ENCODE results near the gene RAB11FIP5.

GRCh38 chr2:73043276-73043675 lies 69.5 kb downstream of the RAB11FIP5 start:
- TF ChIP-seq ZNF565 (CRISPR knock-in tag; conservative IDR thresholded peaks at IDR 0.05; ENCODE audit: low read depth) (no peak), ZFP3 (CRISPR knock-in tag; IDR thresholded peaks at IDR 0.05) (no peak), ZC3H10 (CRISPR knock-in tag; IDR thresholded peaks at IDR 0.05) (no peak), ISL1 (CRISPR knock-in tag; IDR thresholded peaks at IDR 0.05) (no peak), CSRNP3 (CRISPR knock-in tag; IDR thresholded peaks at IDR 0.05) (no peak), ZNF8 (CRISPR knock-in tag; IDR thresholded peaks at IDR 0.05) (no peak), SNAI2 (CRISPR knock-in tag; IDR thresholded peaks at IDR 0.05) (no peak), PATZ1 (CRISPR knock-in tag; IDR thresholded peaks at IDR 0.05; ENCODE audit: borderline replicate concordance) (no peak), CREB5 (CRISPR knock-in tag; IDR thresholded peaks at IDR 0.05; ENCODE audit: low read depth) (no peak), OSR1 (CRISPR knock-in tag; IDR thresholded peaks at IDR 0.05) (no peak), TCF4 (CRISPR knock-in tag; IDR thresholded peaks at IDR 0.05; ENCODE audit: borderline replicate concordance) (no peak), ZFP30 (CRISPR knock-in tag; IDR thresholded peaks at IDR 0.05) (no peak), ARNTL (CRISPR knock-in tag; IDR thresholded peaks at IDR 0.05; ENCODE audit: borderline replicate concordance, low read depth) (no peak), BACH2 (CRISPR knock-in tag; IDR thresholded peaks at IDR 0.05; ENCODE audit: borderline replicate concordance) (no peak)
